Measurements from ENCODE around the gene RNASE1.

- TF ChIP-seq POLR2A (IDR thresholded peaks at IDR 0.05), result no peak
- no peak for TF ChIP-seq CTCF (IDR thresholded peaks at IDR 0.05)
- TF ChIP-seq POLR2AphosphoS5 (IDR thresholded peaks at IDR 0.05), result no peak
These were observed 9.6 kb upstream of the RNASE1 start for GRCh38 chr14:20811986-20812975.
